NCI-H146 (cell line): ENCODE measurements around the gene TBC1D25.

Source experiments
- DNase-seq: peaks from one replicate; lab custom pipeline; 2025; lab: John Stamatoyannopoulos, UW

TBC1D25 gene

GRCh38 chrX:48560681-48561080 is 21.2 kb downstream of the TBC1D25 start:
- DNase-seq: no peak

DNA sequence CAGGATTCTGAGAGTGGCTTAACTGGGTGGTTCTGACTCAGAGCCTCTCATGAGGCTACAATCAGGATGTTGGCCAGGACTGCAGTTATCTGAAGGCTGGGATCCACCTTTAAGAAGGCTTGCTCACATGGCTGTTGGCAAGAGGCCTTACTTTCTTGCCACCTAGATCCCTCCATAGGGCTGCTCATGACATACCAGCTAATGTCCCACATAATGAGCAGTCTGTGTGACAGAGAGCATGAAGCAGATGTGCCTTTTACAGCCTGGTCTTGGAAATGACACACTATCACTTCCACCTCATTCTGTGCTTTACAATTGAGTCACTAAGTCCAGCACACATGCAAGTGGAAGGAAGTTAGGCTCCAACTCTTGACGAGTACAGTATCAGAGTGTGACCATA is 30.4 kb downstream of the TBC1D25 start:
- DNase-seq: no peak

- peak; percentile 81 for DNase-seq
Measured at GRCh38 chrX:48573690-48574269, 34.3 kb downstream of the TBC1D25 start.

DNA sequence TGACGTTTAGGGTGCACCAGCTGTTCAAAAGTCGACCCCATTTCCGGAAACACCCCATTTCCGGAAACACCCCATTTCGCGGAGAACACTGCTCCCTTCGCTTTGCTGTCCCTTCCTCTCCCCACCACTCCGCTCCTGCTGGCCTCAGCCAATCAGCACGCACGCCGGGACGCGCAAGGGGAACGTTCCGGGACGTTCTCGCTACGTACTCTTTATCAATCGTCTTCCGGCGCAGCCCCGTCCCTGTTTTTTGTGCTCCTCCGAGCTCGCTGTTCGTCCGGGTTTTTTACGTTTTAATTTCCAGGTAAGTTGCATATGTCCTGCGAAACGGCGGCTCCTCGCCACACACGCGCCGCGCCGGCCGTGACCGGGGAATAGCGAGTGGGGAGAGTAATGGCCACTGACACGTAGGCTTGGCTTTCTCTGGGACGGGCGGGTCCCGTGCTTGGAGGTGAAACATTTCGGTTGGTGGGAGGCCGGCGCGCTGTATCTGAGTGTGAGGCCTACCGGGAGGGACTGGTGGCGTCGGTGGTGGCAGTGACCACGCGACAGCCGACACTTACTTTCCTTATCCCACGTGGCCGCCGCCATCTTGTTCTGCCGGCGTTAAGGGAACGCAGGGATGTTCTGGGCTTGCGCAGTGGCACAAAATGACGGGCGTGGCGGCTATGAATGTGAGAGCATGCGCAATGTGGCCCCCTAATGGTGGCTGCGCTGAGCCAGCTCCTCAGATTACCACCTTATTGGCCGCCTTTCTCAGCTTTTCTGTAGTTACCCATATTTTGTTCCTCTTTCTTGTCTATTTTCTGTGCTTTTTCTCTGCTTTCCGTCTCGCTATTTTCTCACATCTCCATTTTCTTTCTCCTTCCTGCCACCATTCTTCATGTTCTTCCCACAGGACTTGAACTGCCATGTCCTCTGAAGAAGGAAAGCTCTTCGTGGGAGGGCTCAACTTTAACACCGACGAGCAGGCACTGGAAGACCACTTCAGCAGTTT is 35.1 kb downstream of the TBC1D25 start, which contains the start of gene RBM3:
Gene RBM3 (plus strand): TSS at position 215 of the 997 bp plus-strand sequence. CDS start 697 bp downstream, at position 912.
- peak; percentile 95 for DNase-seq

GRCh38 chrX:48575642-48576041 is 36.1 kb downstream of the TBC1D25 start:
- no peak for DNase-seq

- DNase-seq: no peak
Measured at GRCh38 chrX:48576108-48576507, 36.6 kb downstream of the TBC1D25 start.

DNA sequence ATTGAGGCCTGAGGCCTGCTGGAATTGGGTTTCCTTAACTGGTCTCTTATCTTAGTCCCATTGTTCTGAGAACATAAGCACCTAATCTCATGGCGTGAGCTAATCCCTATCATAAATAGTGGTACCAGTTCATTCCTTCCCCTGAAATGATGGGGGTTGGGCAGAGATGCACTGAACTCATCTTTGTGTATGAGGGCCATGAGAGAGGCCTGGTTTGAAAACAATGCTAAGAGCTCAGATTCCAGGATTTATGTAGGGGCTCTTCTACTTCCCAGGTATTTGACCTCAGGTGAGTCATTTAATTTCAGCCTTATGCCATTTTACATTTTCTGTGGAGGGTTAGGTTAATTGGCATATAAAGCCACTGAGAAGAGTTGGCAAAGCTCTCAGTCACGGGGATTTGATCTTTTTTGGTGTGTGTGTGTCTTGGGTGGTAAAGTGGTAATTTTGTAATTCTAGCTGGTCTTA is 39.2 kb downstream of the TBC1D25 start:
- DNase-seq: no peak

GRCh38 chrX:48579259-48579658 is 39.7 kb downstream of the TBC1D25 start:
- no peak for DNase-seq

DNA sequence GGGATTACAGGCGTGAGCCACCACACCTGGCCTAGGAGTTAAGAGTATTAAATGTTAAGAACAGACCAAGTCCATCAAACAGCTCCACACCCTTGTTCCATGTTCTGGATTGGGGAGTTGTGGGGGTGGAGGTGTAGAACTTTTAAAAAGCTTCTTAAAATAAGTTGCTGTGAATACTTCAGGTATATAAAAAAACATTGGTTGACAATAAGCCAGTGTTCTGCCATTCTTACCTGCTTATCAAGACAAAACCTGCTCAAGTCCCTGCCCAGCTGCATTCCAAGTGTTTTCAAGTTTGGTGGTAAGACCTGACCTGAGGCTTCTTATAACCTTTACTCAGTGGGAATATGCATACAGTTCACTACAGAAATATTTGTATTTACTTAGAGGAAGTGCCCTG is 41.1 kb downstream of the TBC1D25 start:
- DNase-seq: no peak

DNA sequence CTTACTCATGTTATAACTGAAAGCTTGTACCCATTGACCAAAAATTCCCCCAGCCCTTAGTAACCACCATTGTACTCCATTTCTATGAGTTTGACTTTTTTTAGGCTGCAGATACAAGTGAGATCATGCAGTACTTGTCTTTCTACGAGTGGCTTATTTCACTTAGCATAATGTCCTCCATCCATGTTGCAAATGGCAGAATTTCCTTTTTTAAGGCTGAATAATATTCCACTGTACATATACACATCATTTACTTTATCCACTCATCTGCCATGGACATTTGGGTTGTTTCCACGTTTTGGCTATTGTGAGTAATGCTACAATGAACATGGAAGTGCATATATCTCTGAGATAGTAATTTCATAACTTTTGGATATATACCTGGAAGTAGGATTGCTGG is 45.2 kb downstream of the TBC1D25 start:
- no peak for DNase-seq

GRCh38 chrX:48589482-48590162 is 50.1 kb downstream of the TBC1D25 start:
- no peak for DNase-seq

DNA sequence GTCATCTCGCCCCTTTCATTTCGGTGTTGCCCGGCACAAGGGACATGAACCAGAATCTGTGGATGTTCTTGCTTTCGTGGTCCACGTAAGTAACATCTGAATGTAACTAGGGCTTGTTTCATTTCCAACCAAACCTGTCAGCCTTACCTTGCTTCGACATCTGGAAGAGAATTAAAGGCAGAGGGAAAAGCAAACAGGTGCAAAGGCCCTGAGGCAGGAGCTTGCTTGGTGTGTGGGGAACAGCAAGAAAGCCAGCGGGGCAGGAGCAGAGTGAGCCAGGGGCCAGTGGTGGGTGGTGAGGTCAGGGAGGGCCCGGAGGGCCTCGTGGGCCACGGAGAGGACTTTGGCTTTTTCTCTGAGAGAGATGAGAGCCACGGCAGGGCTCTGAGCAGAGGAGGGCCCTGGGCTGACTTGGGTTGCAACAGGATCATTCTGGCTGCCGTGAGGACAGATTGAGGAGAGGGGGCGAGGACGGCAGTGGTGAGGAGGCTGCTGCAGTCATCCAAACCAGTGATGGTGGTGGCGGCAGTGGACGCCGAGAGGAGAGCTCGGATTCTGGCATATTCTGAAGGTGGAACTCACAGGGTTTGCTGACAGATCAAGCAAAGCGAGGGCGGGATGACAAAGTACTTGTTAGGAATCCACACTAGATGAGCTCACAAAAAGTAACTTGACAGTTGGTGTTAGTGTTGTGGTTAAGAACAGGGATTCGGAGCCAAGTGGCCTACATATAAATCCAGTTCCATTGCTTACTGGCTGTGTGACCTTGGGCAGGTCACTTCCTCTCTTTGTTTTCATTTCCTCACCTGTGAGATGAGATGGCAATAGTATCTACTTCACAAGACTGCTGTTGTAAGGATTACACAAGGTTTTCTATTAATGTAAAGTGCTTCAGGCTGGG is 50.9 kb downstream of the TBC1D25 start:
- no peak for DNase-seq

- DNase-seq: no peak
Measured at GRCh38 chrX:48591255-48591791, 51.8 kb downstream of the TBC1D25 start.

- no peak for DNase-seq
Measured at GRCh38 chrX:48592971-48593370, 53.5 kb downstream of the TBC1D25 start.

DNA sequence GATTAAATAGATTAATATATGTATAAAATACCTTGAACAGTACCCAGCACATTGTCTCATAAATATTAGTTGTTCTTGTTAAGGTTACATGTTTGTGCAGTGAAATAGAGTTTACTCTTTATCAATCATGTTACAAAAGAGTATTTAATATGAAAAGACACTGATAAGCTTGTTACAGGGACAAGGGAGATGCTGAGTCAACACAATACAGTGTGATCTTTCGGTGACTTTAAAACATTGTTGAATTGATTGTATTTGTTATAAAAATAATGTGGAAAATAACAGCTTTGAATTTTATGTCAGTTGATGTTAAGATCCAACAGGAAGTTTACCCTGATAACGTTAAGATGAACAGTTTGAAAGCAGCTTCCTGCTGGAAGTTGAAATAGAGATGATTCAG is 56.4 kb downstream of the TBC1D25 start:
- no peak for DNase-seq

- peak; percentile 93 for DNase-seq
Measured at GRCh38 chrX:48597353-48598264, 58.1 kb downstream of the TBC1D25 start, which contains the start of gene WDR13. WDR13 (plus strand) TSS chrX:48597492; CDS start chrX:48597997, 505 bp downstream.

DNA sequence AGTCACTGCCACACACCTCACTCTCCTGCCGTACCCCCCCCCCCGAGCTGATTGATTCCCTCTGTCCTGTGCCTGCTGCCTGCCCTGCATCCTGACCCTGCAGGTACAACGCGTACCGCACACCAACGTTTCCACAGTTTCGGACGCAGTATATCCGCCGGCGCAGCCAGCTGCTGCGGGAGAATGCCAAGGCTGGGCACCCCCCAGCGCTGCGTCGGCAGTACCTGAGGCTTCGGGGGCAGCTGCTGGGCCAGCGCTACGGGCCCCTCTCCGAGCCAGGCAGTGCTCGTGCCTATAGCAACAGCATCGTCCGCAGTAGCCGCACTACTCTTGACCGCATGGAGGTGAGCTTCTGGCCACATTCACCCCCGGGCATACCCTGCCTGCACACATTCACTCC is 59.1 kb downstream of the TBC1D25 start:
- DNase-seq: no peak

- no peak for DNase-seq
Measured at GRCh38 chrX:48599341-48599740, 59.8 kb downstream of the TBC1D25 start.

DNA sequence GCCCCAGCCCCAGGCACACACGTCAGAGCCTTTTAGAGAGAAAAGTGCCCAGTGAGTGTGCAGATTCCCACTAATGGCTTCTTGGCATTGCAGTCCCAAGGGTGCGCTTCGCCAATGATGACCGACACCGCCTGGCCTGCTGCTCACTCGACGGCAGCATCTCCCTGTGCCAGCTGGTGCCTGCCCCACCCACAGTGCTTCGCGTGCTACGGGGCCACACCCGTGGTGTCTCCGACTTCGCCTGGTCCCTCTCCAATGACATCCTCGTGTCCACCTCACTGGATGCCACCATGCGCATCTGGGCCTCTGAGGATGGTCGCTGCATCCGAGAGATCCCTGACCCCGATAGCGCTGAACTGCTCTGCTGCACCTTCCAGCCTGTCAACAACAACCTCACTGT is 60.7 kb downstream of the TBC1D25 start:
- DNase-seq: no peak
